GM12878 (cell line): ENCODE measurements around the gene ZNF646.

Source experiments
- ATF3 ChIP-seq: IDR thresholded peaks from 2 replicates; pipeline ENCODE4 v1.6.1; 2011; ENCODE audit warnings: low read depth, mild to moderate bottlenecking, low read length, moderate library complexity, borderline replicate concordance; ENCODE audit errors: extremely low read depth
- BMI1 ChIP-seq: fragments of 450-650 bp; IDR thresholded peaks from 2 replicates; pipeline ENCODE4 v1.6.1; 2016; ENCODE audit warnings: mild to moderate bottlenecking, moderate library complexity, borderline replicate concordance
- CBX5 ChIP-seq: sonication (generic); IDR thresholded peaks from 2 replicates; pipeline ENCODE4 v1.6.1; 2016; ENCODE audit warnings: low read depth, moderate library complexity, mild to moderate bottlenecking, inconsistent platforms
- CHD2 ChIP-seq: IDR thresholded peaks from 2 replicates; pipeline ENCODE4 v1.6.1; 2011; ENCODE audit warnings: low read depth, low read length, improper control_type of control experiment, borderline replicate concordance
- CTCF ChIP-seq, 3 experiments: IDR thresholded peaks in 2 of 3; conservative IDR thresholded peaks in 1 of 3; 2 replicates each; pipeline ENCODE4 v1.5.1; 2011; ENCODE audit warnings: low read depth in 3 of 3, low read length in 3 of 3, mild to moderate bottlenecking in 3 of 3, control low read depth in 2 of 3, moderate library complexity in 2 of 3, inconsistent platforms in 1 of 3, mixed read lengths in 1 of 3; ENCODE audit not compliant: control insufficient read depth in 2 of 3, insufficient read depth in 1 of 3; ENCODE audit errors: extremely low read depth in 1 of 3
- HCFC1 ChIP-seq: fragments of 150-350 bp; IDR thresholded peaks from 2 replicates; pipeline ENCODE4 v1.6.1; 2014; ENCODE audit warnings: low read length
- MYC ChIP-seq: IDR thresholded peaks from 2 replicates; pipeline ENCODE4 v1.6.1; 2011; ENCODE audit warnings: mild to moderate bottlenecking, low read length, moderate library complexity, inconsistent platforms; ENCODE audit not compliant: insufficient read depth, insufficient replicate concordance, insufficient read length, severe bottlenecking
- POLR2AphosphoS2 ChIP-seq: IDR thresholded peaks from 2 replicates; pipeline ENCODE4 v1.6.1; 2011; ENCODE audit warnings: low read depth, mild to moderate bottlenecking, low read length, improper control_type of control experiment, moderate library complexity
- RAD21 ChIP-seq: IDR thresholded peaks from 2 replicates; pipeline ENCODE4 v1.6.1; 2011; ENCODE audit warnings: mild to moderate bottlenecking, low read depth, low read length, moderate library complexity; ENCODE audit not compliant: insufficient read depth
- SUZ12 ChIP-seq: fragments of 200-600 bp; sonication (generic); IDR thresholded peaks from one replicate; pipeline ENCODE4 v1.6.1; 2018; ENCODE audit warnings: antibody characterized with exemption, mild to moderate bottlenecking; ENCODE audit not compliant: unreplicated experiment

DNA sequence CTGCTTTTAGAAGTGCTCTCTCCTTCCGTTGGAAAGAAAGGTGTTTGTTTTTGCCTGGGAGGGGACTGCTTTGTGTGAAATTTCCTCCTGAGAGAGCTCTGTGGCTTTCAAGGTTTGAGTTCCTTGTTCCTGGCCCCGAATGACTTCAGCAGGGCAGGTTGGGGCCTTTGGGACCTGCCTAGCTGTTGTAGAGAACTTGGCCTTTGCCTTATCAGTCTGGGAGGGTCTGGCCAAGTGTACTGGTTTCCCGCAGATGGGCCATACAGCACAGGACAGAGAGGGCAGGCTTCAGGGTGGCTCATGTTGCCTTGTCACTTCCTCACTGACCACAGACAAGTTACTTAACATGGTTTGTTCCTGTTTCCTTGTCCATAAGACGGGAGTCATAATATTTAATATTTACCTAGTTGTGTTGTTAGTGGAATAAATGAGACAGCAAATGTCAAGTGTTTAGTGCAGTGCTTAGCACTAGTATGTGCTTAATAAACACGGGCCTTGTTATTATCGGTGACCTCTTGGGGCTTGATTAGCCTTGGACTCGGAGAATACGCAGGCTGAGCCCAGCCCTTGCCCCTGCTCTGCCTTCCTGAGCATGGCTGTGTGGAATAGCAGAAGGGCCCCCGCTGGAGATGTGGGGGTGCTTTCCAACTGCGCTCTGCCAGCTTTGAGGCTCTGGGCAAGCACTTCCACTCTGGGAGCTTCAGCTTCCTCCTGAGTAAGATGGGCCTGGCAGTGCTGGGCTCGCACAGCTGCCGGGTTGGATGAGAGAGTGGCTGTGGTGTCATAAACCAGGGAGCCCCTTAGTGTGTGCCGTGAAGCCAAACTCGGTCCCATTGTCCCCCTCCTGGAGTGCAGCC lies 54.7 kb downstream of the ZNF646 start:
- TF ChIP-seq ATF3 (no peak), BMI1 (no peak), CTCF (IDR thresholded peaks at IDR 0.05 in 2 of 3, conservative IDR thresholded peaks at IDR 0.05 in 1 of 3; ENCODE audit: control insufficient read depth in 2 of 3, extremely low read depth in 1 of 3, insufficient read depth in 1 of 3, low read depth in 3 of 3, low read length in 3 of 3) (no peak), CHD2 (no peak), MYC (no peak), POLR2AphosphoS2 (no peak), HCFC1 (no peak), SUZ12 (no peak), RAD21 (no peak), CBX5 (no peak)
